DND-41 (cell line): ENCODE data around the gene CEP152.

ENCODE experiments used
- ATAC-seq: fragments of 200-7000 bp; cut with Tn5 transposase; 3 replicates; pipeline ENCODE4 v1.9.1; 2021; ENCODE audit warnings: low read depth; ENCODE audit not compliant: insufficient read depth
- DNase-seq: peaks from one replicate; pipeline ENCODE4 v3.0.0-alpha.2; 2020
- H2AFZ ChIP-seq: 2 replicates; pipeline ENCODE4 v1.6.0; 2012; ENCODE audit warnings: low read depth, low read length
- H3K27ac ChIP-seq: 2 replicates; pipeline ENCODE4 v1.5.1; 2012; ENCODE audit warnings: low read length, inconsistent platforms
- H3K27me3 ChIP-seq: fragments of 200-600 bp; sonication (generic); 2 replicates; pipeline ENCODE4 v1.6.0; 2012; ENCODE audit warnings: low read length, mild to moderate bottlenecking, inconsistent platforms; ENCODE audit not compliant: insufficient read depth, poor library complexity
- H3K36me3 ChIP-seq: 2 replicates; pipeline ENCODE4 v1.5.1; 2012; ENCODE audit warnings: low read length, inconsistent platforms; ENCODE audit not compliant: insufficient read depth
- H3K4me1 ChIP-seq: 2 replicates; pipeline ENCODE4 v1.5.1; 2012; ENCODE audit warnings: mild to moderate bottlenecking, low read length; ENCODE audit not compliant: insufficient read depth
- H3K4me2 ChIP-seq: 2 replicates; pipeline ENCODE4 v1.6.0; 2012; ENCODE audit warnings: mild to moderate bottlenecking, moderate library complexity, low read length, inconsistent platforms; ENCODE audit not compliant: insufficient read depth
- H3K4me3 ChIP-seq, 2 experiments: fragments of 200-600 bp in 1 of 2; shearing (Covaris generic) in 1 of 2; 2 replicates each; pipeline ENCODE4 v1.5.1; 2012 to 2016; ENCODE audit warnings: inconsistent platforms in 2 of 2, low read length in 2 of 2, mild to moderate bottlenecking in 2 of 2, low read depth in 1 of 2, moderate library complexity in 1 of 2
- H3K79me2 ChIP-seq: 2 replicates; pipeline ENCODE4 v1.6.0; 2012; ENCODE audit warnings: low read length, inconsistent platforms; ENCODE audit not compliant: insufficient read depth
- H3K9ac ChIP-seq: 2 replicates; pipeline ENCODE4 v1.6.0; 2012; ENCODE audit warnings: low read depth, mild to moderate bottlenecking, inconsistent platforms, low read length, moderate library complexity
- H3K9me3 ChIP-seq: 2 replicates; pipeline ENCODE4 v1.5.1; 2012; ENCODE audit warnings: low read length, moderate library complexity, mild to moderate bottlenecking, inconsistent platforms; ENCODE audit not compliant: insufficient read depth, severe bottlenecking
- H4K20me1 ChIP-seq: 2 replicates; pipeline ENCODE4 v1.6.0; 2012; ENCODE audit warnings: low read length; ENCODE audit not compliant: insufficient read depth
- CTCF ChIP-seq: IDR thresholded peaks from 2 replicates; pipeline ENCODE4 v1.5.1; 2012; ENCODE audit warnings: borderline replicate concordance, low read length, moderate library complexity, mild to moderate bottlenecking; ENCODE audit not compliant: poor library complexity, severe bottlenecking; ENCODE audit errors: extremely low read depth
- EZH2 ChIP-seq: IDR thresholded peaks from 3 replicates; pipeline ENCODE4 v1.6.1; 2012; ENCODE audit warnings: borderline replicate concordance, low read depth, mild to moderate bottlenecking, moderate library complexity, low read length, inconsistent platforms; ENCODE audit not compliant: severe bottlenecking

The CEP152 gene

GRCh38 chr15:48695088-48695826 lies 115.6 kb downstream of the CEP152 start:
- Histone ChIP-seq H3K9ac (no peak overlapping the region), H3K9me3 (no peaks in the 10 kb centered on the region), H3K4me1 (no peaks in the 10 kb centered on the region), H3K36me3 (no peaks in the 10 kb centered on the region), H4K20me1 (no peaks in the 10 kb centered on the region), H3K4me3 (no peak overlapping the region), H3K4me2 (no peak overlapping the region), H3K27me3 (no peaks in the 10 kb centered on the region), H3K79me2 (no peaks in the 10 kb centered on the region), H2AFZ (no peak overlapping the region), H3K27ac (no peak overlapping the region)
- TF ChIP-seq CTCF (no peak), EZH2 (no peak)
- no peak for DNase-seq
- ATAC-seq = no peak

GRCh38 chr15:48693484-48693883 lies 117.4 kb downstream of the CEP152 start:
- Histone ChIP-seq H3K79me2 (no peaks in the 10 kb centered on the region), H4K20me1 (no peaks in the 10 kb centered on the region), H3K9me3 (no peaks in the 10 kb centered on the region), H3K4me2 (no peak overlapping the region), H2AFZ (no peak overlapping the region), H3K36me3 (no peaks in the 10 kb centered on the region), H3K27ac (no peak overlapping the region), H3K4me1 (no peaks in the 10 kb centered on the region), H3K27me3 (no peaks in the 10 kb centered on the region), H3K9ac (no peak overlapping the region), H3K4me3 (no peak overlapping the region)
- no peak for ATAC-seq
- DNase-seq = no peak
- TF ChIP-seq CTCF (no peak), EZH2 (no peak)

- Histone ChIP-seq H4K20me1 (no peaks in the 10 kb centered on the region), H3K4me1 (no peaks in the 10 kb centered on the region), H3K9ac (no peak overlapping the region), H3K4me2 (no peak overlapping the region), H3K36me3 (no peaks in the 10 kb centered on the region), H3K9me3 (no peaks in the 10 kb centered on the region), H2AFZ (no peak overlapping the region), H3K27me3 (no peaks in the 10 kb centered on the region), H3K27ac (no peak overlapping the region), H3K79me2 (no peaks in the 10 kb centered on the region), H3K4me3 (no peak overlapping the region)
- DNase-seq (no peak), ATAC-seq (no peak)
- TF ChIP-seq EZH2 (no peak), CTCF (no peak)
These were observed 122.4 kb downstream of the CEP152 start for GRCh38 chr15:48688493-48688892.
